Left lobe of liver (tissue), 2 donors: ENCODE measurements around the gene CLSTN2. TPM values are rescaled to one million over a fixed set of nuclear protein-coding genes. Genes with fewer than 3 reads are reported as not detected.
"Not testable (repeated sequence)": the region's sequence is repeated elsewhere in the genome, so short reads cannot be mapped to it uniquely, and the experiment has no call there.

ENCODE experiments used
- ATAC-seq: fragments of 200-7000 bp; cut with Tn5 transposase; one replicate; pipeline ENCODE4 v1.9.1; 2020; ENCODE audit warnings: mild to moderate bottlenecking, moderate library complexity
- DNase-seq: peaks from one replicate; pipeline ENCODE4 v3.0.0-alpha.2; 2020; ENCODE audit warnings: low spot score
- total RNA-seq: library from RNA; stranded (reverse); gene quantifications from one replicate; pipeline ENCODE4 v1.2.1, GENCODE V29; 2021
- donor health status: DM: no; HTN: no; CAD: no; lungs with moderate emphysema.
- donor health status: DM: no; HTN: yes; CAD: no.

CLSTN2 gene
- total RNA-seq, 1 donor from 2014 or later: 1.9 TPM

DNA sequence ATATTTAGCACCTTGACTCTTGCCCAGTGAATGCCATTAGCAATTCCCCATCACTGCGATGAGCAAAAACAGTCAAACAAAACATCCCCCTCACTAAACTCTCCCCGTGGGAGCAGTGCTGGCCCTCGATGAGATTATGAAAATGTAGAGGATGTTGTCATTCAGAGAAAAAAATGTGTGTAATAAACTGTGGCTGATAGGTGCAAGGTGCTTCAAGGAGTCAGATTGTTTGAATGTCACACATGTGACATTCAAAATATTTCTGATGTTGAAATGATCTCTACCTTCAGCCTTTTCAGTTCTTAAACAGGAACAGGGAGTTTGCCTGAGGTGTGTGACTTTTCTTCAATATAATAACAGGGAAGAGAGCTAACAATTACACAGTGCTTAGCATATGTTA lies 461.1 kb downstream of the CLSTN2 start:
- DNase-seq (no peak), ATAC-seq (no peak)

DNA sequence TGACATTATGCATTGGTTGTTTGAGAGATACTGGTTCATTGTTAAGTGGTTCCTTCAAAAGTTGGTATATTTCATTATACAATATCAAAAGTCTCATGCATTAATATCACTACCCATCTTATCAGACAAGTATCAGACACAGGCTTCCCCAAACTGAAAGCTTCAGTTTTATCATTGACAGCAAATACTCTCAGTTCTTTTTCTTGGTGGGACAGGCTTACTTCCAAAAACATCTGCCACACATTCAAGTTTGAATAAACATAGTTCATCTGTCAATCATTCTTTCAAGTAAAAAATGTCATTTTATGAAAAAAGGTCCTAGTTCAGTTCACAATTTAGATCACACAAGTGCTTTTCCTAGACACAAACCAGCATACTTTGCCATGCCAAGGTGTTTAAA lies 462.9 kb downstream of the CLSTN2 start:
- no peak for DNase-seq
- ATAC-seq: no peak

DNA sequence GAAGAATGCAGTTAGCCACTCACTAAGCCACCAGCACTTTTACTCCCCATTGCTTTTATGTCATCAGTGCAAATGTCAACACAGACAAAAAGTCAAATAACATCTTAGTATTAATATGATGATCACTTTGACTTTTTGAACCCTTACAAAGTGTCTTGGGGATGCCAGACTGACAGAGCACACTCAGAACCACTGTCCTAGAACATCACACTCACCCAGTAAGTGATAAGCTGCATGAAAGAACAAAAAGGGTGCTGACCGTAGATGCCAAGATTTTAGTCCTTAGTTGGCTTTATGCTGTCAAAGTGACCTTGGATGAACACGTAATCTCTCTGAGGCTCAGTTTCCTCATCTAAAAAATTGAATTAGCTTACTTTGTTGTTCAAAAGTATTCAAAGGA lies 463.4 kb downstream of the CLSTN2 start:
- DNase-seq: no peak
- no peak for ATAC-seq

DNA sequence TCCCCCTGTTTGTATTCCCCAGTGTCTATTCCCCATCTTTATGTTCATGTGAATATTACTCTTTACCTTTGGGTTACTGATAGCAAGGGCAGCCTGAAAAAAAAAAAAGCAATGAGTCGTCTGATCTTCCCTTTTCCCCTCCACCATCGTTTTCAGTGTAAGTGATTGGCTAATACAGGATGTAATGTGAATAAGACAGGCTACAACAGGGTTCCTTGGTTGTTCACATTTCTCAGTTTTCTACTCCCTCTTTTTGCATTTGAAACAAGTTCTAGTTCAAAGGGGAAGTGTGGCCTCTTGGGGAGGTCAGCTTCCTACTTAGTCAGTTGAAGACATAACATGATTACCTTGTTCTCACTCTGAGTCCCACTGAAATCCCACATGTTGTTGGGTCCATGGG lies 464.9 kb downstream of the CLSTN2 start:
- no peak for ATAC-seq
- DNase-seq: no peak

DNA sequence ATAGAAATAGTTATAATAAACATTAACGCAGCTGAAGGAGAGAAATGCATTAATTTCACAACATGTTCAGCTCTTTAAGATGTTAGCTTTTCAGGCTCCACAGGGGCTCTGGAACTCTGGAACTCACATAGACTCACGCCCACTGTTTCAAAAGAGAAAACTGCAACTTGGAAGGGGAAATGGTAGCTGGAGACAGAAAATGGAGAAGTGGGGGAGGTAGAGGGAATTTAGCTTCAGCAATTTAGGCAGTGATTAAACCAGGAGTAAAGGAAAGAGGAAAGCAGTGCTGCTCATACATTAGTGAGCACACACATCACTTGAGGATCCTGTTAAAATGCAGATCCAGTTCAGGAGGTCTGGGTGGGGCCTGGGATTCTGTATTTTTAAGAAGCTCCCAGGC lies 468.1 kb downstream of the CLSTN2 start:
- ATAC-seq: no peak
- DNase-seq: no peak

DNA sequence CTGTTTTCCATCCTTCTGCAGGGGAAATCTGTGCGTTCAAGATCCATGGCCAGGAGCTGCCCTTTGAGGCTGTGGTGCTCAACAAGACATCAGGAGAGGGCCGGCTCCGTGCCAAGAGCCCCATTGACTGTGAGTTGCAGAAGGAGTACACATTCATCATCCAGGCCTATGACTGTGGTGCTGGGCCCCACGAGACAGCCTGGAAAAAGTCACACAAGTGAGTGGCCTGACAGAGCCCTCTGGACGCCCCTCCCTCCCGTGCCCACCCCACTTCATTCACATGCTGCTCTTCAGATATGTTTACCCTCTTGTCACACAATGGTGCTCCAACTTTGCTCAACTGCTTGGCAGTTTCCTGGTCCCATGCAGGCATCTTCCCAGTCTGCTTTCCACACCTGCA lies 468.6 kb downstream of the CLSTN2 start:
- ATAC-seq (no peak), DNase-seq (no peak)

DNA sequence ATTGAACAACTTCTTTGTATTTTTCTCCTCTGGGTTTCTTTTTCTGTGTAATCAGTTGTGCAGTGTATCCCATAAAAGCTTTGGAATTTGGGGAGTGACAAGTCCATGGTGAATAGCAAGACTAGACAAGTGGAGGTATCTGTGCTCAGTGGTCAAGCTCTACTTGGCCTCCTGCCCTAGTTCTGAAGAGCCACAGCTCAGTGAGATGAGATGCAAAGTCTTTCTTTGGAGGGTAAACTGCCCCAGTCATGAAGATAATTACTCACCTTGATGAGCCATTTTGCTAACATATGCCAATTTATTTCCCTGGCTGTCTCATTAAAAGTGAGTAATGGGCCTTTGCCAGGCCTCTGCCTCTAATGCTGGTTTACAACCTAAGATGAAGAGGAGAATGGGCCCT lies 471.7 kb downstream of the CLSTN2 start:
- no peak for DNase-seq
- no peak for ATAC-seq

DNA sequence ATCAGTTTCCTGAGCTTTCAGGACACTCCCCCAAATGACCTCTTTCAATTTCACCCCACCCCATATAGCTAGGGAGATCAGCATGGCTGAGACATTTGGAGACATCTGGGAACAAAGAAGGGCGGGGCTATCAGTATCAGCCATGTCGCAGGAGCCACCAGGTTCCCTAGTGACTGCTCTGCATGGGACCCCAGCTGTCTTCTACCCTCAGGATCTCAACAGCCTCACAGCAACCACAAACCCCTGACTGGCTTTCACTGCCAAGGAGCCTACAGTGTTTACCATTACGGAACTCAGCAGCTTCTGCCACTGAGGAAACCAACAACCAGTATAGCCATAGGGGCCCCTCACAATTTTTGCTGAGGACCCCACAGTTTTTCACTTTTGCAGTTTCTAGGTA lies 473.3 kb downstream of the CLSTN2 start:
- DNase-seq (no peak), ATAC-seq (no peak)

DNA sequence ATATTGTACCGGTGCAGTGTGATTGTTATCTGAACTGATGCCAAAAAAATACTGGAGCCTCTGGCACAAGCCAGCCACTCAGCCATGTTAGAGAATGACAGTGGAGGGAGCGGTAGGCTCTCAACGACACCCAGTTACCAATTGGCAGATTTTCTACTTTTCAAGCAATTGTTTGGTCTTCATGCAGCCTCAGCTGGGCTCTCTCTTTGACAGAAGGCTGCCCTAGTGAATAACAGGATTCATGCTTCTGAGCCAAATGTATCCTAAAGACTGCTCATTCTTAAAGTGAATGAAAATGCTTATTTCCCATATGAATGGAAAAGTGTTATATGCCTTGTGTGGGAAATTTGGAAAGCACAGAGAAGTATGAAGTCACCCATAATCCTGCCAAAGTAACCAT lies 481.7 kb downstream of the CLSTN2 start:
- ATAC-seq: no peak
- DNase-seq: no peak

DNA sequence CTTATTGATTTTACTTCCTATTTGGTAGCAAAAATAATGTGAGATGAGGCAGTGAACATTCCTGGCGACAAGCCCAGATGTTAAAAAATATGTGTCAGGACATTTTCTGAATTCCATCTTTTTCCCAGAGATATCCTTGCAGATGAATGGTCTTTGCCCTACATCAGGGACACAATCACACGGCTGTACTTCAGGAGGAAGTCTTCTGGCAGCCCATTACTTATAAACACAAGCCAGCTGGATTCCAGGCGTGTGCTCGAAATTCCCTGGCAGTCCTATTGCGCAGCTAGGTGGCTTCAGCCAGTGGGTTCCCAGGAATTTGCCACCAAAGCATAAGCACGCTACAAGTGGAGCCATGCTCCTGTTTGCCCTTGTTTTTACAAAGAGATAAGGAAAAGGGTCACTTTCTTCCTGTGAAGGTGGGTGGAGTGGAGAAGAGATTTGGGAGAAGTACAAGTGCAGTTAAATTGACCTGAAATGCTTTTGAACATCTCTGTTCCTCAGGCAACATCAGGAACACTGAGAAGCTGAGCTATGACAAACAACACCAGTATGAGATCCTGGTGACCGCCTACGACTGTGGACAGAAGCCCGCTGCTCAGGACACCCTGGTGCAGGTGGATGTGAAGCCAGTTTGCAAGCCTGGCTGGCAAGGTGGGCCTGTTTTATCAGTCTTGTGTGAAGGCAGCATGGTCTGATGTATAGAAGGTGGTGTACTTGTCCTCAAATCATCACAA lies 485.8 kb downstream of the CLSTN2 start:
- DNase-seq (no peak), ATAC-seq (peak; percentile 55)

DNA sequence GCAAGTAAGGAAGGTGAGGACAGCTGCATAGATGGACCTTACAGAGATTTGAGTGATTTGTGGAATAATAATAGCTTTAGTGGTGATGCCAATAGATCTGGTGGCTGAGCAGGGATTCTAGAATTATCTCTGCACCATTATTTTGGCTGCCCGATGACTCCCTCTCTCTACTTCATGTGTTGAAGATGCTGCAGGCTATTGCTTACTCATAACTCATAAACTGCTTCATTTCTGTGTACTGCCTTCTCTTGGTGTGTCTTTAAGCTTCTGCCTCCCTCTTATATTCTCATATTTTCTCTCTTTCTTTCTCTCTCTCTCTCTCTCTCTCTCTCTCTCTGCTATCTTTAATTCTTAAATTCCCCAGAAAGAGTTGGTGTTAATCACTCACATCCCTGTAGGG lies 486.9 kb downstream of the CLSTN2 start:
- no peak for DNase-seq

DNA sequence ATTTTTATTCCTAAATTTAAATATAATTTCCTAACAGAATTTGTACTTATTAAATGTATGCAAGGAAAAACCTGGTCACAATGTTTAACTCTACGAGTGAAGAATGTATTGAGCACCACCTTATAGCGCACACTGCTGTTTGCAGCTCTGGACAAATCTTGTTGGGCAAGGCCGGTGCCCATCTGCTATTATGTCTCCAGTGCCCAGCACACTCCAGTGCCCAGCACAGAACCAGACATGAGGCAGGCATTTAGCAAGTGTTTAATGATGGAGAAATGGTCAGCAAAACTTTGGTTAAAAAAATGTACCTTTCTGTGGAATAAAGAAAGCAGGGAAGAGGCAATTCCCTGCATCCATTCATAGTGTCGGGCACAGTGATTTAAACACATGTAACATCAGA lies 488.2 kb downstream of the CLSTN2 start:
- DNase-seq (no peak), ATAC-seq (no peak)

More for the DNA sequence above, 486.9 kb downstream of the CLSTN2 start:
- no peak for ATAC-seq

DNA sequence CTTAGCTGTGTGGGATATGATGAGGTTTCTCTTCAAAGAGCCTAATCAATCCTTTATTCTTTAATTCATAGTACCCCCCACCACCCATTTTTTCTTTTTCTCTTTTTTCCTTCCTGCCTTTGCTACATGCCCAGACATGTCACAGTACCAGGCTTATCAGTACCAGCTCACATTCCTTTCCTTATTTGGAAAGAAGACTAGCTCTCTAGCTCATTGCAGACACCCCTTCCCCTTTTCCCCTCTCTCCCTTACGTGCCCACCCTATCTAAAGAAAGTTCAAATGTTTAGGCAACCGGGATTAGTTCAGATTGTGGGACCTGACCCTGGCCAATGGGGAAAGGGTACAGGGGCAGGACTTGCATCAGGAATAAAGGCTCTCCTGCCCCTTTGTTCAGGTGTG lies 488.6 kb downstream of the CLSTN2 start:
- not testable (repeated sequence) for DNase-seq, ATAC-seq

DNA sequence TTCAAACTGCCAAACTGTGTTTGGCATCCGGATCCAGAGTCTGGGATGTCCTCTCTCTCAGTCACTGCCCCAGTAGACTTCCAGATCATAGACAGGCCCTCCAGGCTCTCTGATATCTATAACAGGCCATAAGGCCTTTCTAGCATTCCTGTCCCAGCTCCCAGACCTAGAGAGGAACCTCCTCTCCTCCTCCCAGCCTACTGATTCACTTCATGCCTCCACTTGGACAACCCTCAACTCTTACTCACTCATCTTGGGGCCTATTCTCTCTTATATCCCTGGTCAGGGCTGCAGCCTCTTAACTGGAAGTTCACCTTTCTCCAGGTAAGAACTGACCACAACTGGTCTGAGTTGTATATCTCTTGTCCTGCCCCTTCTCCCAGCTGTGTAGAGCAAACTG lies 489.2 kb downstream of the CLSTN2 start:
- ATAC-seq (no peak), DNase-seq (no peak)

DNA sequence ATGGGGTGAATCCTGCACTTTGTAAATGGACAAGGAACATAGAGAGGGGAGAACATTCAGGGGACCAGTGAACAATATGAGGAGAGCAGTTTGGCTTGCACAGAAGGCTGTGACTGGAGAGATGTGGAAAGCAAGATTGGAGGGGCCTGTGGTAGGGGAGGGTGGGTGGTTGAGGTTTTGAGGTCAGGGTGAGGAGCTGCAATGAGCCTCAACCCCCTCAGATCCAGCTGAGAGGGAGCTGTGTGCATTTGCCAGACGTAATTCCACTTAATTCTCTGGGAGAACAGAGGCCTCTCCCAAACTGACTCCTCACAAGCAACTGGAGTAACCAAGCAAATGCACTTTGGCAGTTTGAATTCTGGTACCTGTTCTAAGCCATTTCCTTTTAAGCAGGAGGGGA lies 489.7 kb downstream of the CLSTN2 start:
- DNase-seq: no peak
- ATAC-seq: no peak

DNA sequence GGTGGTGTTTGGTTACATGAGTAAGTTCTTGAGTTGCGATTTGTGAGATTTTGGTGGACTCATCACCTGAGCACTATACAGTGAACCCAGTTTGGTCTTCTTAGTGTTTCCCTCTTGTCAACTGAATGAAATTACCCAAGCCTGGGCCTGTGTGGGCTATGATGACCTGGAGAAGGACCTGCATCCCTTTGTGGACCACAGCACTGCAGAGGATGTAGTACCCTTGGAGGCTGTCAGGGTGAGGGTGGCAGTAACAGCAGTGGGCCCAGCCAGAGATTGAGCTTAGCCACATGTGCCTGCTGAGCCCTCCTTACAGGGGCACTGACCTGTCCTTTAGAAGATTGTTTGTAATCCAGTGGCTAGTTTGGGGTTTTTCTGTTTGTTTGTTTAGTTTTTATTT lies 492.8 kb downstream of the CLSTN2 start:
- no peak for ATAC-seq
- DNase-seq: no peak

DNA sequence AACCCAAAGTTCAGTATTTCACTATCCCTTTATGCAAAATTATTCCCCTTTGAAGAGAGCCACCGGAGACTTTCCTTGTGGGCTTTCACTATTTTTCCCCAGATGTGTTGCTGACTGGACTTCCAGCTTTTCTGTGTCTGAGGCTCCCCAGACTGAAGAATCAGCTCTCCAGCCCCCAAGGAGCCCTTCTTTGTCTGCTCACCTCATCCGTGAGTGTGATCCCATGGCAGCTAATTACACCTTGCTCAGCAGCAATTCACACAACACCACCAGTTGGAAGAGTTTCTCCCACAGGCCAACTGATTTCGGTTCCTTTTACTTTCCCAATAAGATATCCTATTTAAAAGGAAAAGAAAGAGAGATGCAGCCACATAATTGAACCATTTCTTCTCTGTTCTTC lies 493.4 kb downstream of the CLSTN2 start:
- ATAC-seq (no peak), DNase-seq (no peak)

DNA sequence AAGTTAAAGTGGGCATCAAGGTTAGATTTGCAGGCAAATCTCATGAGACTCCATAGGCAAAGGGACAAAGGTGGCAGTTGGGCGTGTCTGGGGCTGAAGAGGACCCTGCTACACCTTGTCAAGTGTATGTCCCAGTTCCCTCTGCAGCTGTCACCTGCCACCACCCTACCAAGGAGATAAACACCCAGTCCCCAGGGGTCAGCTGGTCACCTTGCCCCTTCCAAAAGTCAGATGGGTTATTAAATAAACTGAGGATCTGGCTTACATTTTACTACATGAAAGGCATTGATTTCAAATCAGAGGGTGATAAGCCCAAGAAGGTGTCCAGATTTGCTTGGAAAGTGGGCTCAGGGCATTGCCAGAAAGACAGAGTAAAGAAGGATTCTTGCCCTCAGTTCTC lies 494.8 kb downstream of the CLSTN2 start:
- no peak for ATAC-seq
- DNase-seq: no peak

DNA sequence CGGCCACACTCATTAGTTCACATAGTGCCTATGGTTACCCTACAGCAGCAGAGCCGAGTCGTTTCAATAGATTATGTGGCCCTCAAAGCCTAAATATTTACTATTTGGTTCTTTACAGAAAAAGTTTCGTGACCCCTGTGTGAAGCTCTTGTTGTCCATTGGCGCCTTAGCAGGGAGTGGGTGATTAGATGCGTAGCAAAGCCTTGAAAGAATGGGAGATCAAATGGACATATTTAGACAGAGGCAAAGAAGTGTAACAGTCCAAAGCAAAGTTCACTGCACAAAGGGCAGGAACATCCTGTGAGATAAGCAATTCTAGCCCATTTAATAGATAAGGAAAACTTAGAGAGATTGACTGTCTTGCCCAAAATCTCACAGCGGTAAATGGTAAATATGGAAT lies 495.5 kb downstream of the CLSTN2 start:
- ATAC-seq (no peak), DNase-seq (no peak)

DNA sequence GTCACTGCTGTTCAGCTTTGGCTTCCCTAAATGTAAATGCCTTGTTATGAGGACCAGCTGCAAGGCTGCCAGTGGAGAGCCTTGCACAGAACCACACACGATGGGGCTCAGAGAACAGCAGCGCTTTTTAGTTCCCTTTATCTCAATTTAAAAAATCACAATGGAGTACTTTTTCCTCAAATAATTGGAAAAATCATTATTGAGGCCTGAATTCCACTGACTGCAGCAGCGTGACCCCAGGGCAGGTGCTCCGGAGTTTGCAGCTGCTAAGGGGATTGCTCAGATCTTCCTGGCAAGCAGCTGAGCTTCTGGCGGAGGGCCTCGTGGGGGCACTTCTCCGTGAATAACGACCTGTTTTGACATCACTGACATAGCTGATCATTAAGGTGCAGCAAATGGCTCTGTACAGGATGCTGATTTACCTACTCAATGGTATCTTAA lies 497.3 kb downstream of the CLSTN2 start:
- no peak for DNase-seq

DNA sequence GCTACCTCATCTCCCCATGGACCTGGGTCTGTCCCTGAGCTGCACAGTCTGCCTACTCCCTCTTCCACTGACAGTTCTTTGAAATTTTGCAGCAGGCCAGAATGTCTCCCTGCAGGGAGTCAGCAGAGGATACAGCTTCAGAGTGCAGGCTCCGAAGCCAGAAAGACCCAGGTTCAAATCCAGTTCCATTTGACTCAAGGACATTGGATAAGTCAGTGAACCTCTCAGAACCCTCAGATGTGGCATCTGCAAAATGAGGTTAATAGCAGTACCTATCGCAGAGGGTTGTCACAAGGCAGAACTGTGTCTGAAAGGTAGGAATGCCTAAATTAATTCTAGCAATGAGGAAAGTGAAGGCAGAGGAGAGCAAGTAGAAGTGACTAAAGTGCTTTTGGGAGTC lies 498.4 kb downstream of the CLSTN2 start:
- no peak for DNase-seq
- ATAC-seq: no peak

More for the DNA sequence above, 497.3 kb downstream of the CLSTN2 start:
- no peak for ATAC-seq

DNA sequence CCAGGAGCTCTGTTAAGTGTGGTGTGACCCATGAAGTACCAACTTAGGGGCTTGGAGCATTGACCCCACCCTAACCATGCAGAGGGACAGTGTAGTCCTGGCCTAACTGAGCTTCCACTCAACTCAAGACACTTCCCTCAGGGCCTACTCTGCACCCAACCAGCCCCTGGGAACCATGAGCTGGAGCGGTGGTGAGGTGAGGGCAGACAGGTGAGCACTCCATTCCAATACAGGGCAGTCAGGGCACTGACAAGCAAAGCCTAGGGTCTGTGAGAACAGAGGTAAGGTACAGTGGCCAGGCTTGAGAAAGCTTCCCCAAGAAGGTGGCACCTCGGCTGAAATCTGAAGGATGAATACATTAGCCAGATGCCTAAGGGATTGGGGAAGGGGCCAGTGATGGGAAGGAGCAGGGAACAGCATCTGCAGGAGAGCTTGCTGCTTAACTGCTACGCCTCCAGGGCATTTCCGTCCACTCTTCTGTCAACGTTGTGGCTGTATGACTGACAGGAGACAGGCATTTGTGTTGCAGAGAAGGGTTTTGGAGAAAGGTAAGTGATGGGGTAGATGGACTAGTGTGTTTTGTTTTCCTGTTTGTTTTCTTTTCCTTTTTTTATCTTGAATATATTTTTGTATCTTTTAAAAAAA lies 499.4 kb downstream of the CLSTN2 start:
- ATAC-seq (no peak), DNase-seq (no peak)

DNA sequence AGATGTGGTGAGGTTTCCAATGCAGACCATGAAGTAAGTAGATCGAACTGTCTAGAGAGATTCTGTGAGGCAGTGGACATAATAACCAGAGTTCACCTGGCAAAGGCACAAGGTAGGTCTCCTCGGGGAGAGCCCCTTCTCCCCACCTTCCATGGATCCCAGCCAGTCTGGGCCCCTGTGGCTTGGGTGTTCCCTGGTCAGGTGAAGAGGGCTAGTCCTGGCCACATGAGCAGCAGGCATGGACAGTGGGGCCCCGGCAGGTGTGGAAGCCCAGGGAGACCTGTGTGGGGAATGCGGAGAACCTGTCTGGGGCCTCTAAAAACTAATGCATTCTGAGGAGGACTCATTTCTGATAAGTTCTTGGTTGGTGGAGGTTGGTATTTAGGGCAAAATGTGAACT lies 501.4 kb downstream of the CLSTN2 start:
- no peak for DNase-seq
- ATAC-seq: no peak
